Measurements from ENCODE around the gene TAC3.
"Not testable (repeated sequence)": the region's sequence is repeated elsewhere in the genome, so short reads cannot be mapped to it uniquely, and the experiment has no call there.

Gene TAC3

DNA sequence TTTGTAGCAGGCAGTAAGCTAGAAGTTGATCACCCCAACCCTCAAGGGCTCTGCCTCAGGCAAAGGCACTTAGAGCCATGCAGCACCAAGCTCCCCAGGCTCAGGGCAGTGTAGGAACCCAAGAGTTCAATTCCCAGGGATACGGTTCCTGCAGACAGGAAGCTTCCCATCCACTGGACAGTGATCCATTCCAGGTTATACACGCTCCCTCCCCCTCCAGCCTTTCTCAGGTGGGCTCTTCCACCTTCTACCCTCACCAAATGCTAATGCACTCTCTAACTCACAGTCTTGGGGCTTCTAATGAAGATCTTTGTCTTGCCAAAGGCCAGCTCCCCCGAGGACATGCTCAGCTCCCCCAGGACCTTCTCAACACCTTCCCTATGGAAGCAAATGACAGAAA is 20.9 kb upstream of the TAC3 start:
- no peak for DNase-seq (ENCODE audit: low read depth in 2 of 2)

DNA sequence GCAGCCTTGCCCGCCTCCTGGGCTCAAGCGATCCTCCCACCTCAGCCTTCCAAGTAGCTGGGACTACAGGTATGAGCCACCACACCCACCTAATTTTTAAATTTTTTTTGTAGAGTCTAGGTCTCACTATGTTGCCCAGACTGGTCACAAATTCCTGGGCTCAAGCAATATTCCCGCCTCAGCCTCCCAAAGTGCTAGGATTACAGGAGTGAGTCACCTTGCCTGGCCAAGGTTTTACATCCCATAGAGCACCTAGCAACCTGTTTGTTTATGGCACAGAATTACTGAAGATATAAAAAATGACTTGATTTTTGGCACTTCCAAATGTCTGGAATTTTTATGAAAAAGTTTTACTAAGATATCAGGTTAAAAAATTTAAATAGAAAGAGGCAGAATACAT is 17.1 kb upstream of the TAC3 start:
- DNase-seq (ENCODE audit: low read depth in 2 of 2), result no peak

DNA sequence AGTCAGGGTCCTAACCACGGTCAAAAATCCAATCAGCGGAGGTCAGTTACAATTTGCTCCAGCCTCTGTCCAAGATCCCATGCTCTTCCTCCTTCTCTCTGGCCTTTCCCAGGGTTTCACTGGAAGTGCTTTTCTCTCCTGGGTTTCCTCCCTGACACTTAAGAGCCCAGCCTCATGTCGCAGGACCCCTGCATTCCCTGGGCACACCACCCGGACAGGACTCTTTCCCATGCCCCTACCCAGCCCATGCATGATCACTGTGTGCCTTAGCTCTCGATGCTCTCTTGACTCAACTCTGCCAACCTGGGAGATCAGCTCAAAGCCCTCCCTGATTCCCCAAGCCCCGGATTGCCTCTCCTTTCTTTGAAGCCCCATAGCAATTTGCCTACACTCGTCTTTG is 15.5 kb upstream of the TAC3 start:
- DNase-seq (ENCODE audit: low read depth in 2 of 2), result no peak

DNA sequence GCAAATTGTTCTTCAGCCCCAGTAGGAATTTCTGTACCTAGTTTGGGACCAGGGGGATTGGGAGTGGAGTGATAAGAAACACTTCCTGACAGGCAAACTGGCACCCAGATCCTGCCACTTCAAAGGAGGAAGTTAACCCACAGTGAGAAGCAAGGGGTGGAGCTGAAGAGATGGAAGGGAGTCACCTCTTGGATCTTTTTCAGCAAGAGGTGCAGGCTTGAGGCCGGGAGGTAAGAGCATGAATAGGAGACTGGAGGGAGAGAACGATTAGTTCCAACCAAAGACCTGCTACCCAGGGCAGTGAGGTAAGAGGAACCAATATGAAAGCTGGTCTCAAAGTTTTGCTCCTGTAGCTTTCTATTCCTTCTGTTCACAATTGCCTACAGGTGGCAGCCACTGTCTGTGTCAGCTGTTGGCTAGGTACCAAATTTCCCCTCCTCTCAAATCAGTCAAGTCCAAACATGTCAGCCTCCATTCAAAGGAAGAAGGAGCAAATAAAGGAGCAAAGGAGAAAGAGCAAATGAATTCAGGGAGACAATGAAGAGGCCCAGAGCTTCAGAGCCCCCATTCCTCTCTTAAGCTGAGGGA is 14.9 kb upstream of the TAC3 start:
- DNase-seq (ENCODE audit: low read depth in 2 of 2), result no peak

DNA sequence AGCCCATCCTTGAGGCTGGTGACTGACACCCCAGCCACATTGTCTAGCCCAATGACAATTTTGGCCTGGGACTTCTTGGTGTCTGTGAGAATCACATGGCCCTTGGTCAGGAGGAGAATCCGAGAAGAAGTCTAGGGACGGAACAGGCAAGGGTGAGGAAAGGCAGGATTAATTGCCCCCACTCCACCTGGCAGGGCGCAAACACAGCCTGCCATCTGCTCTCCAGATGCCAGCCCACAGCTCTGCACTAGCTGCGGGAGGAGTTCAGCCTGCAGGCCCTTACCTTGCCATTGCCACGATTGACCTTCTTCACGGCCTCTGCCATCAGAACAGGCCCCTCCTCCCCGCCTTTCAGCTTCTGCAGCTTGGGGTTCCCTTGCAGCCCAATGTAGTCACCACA is 13.1 kb upstream of the TAC3 start:
- no peak for DNase-seq (ENCODE audit: low read depth in 2 of 2)

DNA sequence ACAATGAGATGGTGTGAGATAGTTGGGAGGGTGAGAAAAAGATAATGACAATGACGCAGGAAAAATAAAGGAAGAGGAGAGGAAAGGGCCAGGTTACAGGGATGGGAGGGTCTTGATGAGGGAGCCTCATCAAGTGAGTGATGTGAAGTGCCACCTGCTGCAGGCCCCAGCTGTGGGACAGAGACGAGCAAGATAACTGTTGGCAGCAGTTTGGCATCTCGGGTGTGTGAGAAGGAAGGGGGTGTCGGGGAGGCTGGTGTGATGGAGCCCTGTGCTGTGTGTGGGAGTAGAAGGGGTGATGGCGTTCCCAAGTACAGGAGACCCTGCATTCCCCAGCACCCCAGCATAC is 11.4 kb upstream of the TAC3 start:
- DNase-seq (ENCODE audit: low read depth in 2 of 2), result no peak

DNA sequence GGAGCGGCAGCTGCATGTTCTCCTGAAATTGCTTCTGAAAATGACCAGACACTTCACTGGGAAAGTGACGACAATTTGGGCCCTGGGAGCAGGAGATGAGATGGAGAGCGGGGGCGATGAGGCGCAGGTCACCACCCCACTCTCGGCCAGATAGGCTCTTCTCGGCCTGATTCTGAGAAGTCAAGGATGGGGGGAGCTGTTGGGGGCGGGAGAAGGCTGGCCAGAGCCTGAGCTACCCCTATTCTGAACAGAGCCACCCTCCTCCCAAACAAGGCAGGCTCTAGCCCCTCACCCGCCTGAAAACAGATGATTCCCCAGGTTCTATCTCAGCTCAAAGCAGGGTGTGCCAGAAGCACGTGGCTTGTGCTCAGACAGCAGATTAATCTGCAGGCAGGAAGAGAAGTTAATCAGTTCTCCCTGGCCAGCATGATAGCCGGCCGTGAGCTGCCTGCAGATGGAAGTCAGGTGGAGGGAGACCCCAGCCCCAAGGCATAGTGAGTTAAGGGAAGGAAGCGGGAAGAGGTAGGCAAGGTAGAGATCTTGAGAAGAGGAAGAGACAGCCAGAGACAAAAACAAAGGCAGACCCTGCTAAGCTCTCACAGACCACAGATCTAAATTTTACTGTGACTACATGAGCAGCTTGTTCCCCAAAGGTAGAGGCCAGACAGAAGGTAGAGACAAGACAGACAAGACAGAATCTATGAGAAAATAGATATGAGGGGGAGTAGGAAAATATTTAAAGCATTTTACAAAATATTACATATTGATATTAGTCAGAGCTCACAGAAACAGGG is 10.9 kb upstream of the TAC3 start:
- no peak for DNase-seq (ENCODE audit: low read depth in 2 of 2)

DNA sequence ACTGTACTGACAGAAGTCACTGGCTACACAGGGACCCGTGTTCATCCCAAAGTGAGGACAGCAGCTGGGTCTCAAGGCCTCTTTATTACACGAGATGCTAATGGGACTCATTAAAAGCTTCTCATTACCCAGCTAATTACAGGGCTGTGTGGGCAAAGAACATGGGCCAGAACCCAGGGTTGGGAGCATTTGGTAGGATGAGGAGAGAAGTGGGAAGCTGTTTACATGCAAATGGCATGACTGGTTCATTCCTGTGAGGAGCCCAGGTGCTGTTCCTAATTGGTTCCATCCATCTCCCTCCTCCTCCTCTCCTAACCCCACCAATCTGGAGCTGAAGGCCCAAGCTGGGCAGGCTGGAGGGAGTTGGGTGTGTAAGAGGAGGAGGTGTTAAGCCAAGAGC is 8.9 kb upstream of the TAC3 start:
- no peak for DNase-seq (ENCODE audit: low read depth in 2 of 2)

DNA sequence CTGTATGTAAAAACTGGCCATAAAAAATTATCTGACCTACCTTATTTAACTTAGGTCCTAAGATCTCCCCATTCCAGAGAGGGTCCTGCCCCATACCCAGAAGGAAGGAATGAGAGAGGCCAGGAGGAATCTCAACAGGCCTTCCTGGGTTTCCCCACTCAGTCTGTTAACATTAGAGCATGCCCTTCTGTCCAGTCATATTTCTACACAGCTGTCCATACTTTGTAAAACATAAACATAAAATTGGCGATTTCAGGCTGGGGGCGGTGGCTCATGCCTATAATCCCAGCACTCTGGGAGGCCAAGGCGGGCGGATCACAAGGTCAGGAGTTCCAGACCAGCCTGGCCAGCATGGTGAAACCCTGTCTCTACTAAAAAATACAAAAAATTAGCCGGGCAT is 6.0 kb upstream of the TAC3 start:
- DNase-seq (ENCODE audit: low read depth in 2 of 2), result not testable (repeated sequence)

DNA sequence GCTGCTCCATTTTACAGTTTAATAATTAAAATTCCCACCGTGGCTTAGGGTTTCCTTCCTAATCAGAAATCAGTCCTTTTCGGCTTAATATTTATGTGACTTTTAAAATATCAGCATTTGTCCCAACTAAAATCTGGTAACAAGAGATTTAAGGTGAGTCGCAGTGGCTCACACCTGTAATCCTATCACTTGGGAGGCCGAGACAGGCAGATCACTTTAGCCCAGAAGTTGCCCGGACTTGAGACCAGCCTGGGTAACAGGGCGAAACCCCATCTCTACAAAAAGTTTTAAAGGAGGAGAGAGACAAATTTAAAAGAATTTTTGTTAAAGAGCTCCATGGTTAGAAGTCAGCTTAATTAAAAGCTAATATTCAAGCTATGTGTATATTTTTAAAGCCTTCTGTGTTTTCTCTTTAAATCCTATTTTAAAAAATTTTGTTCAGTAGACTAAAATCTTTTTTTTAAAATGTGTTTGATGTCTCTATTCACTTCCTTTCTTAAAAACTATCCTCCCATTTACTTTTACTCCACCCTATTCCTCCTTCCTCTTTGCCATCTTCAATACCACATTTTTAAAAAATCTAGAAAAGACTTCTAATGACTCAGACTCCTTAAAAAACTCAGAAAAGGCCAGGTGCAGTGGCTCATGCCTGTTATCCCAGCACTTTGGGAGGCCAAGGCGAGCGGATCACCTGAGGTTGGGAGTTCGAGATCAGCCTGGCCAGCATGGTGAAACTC is 3.8 kb upstream of the TAC3 start:
- DNase-seq (ENCODE audit: low read depth in 2 of 2), result no peak

DNA sequence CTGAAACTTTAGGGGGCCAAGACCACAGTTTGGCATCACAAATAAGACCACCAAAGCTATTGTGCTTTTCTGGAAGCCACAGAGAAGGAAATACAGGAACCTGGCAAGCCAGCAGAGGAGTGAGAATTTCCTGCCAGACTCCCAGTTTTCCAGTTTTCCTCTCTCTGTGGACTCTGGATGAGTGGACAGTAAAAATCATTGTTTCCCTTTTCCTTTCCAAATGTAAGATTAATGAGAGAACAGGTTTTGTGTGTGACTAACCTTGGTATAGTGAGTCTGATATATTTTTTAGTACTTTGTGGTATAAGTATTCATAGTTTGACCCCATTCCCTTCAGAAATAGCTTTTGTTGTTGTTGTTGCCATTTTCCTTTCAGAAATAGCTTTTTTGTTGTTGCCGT is 2.6 kb upstream of the TAC3 start:
- no peak for DNase-seq (ENCODE audit: low read depth in 2 of 2)

DNA sequence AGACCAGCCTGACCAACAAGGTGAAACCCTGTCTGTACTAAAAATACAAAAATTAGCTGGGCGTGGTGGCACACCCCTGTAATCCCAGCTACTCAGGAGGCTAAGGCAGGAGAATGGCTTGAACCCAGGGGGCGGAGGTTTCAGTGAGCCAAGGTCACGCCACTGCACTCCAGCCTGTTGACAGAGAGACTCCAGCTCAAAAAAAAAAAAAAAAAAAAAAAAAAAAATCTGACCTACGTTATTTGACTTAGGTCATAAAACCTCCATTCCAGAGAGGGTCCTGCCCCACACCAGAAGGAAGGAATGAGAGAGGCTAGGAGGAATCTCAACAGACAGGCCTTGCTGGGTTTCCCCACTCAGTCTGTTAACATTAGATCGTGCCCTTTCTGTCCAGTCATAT is 2.0 kb upstream of the TAC3 start:
- DNase-seq (ENCODE audit: low read depth in 2 of 2), result not testable (repeated sequence)

DNA sequence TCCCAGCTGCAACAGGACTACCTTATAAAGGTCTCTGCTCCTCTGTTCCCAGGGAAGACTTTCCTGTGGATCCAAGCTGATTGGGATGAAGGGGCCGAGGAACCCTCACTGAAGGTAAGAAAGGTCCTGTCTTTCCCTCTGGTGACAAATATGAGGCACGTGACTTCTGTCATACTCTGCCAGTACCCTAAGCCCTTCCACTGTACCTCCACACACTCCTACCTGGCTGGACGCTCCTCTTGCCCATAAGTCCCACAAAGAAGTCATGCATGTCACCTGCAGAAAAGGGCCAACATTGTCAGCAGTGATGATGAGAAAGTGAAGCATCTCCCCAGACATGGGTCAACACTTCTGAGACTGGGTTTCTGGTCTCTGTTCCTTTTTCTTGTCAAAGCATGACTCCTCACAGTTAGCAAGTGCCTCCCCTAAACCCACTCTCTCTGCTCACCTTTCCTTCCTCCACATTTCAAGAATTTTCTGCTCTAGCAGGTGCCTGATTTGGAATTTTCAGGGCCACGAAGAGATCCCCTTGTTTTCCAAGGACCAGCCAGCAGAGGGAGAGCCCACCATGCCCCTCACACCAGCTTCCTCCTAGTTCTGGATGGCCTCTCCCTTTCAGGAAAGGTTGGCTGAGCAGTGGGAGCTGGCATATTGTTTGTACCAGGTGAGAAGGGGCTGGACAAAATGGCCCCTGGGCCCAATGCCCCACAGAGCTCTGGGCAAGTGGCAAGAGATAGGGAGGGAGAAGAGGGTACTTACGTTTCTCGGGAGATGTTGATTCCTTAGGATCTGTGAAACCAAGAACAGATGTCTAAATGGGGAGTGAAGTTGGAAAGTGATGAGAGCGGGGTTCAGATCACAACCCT is 3.5 kb downstream of the TAC3 start:
- no peak for DNase-seq (ENCODE audit: low read depth in 2 of 2)

DNA sequence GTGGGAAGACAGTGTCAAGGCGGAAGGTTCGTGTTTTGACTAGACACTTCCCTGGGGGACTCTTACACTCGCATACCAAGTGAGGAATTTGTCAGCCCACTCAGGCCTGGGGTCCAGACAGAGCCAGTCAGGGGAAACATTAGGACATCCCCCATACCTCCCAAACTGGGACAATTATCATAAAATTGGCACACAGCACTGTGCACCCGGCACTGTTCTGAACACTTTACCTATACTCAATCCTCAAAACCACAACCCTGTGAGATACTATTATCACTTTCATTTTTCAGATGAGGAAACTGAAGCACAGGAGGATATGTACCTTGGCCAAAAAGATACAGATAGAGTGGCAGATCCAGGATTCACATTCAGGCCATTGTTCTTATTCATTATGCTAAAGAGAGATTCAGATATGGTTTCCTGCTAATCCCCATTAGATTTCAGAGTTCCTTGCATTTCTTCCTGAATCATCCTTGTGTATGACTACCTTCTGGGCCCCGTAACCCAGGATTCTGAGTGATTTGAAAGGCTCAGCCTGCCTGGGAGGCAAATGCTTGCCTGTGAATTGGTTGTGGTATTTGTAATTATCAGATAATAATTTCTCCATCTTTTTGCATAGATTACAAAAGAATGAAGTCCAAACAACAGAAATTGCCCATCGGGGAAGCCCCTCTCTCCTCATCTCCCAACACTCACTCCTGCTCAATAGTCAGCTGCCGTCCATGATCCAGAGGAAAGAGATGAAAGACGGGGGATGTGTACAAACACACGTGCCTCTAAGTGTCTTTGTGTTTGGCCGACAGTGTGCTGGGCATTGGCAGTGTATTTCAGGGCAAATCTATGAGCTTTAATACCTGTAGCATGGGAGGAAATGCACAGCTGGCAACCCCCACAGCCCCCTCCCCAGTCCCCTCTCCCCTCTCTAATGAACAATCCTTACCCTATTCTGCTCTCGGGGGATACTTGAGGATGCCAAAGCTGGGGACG is 4.6 kb downstream of the TAC3 start:
- no peak for DNase-seq (ENCODE audit: low read depth in 2 of 2)

DNA sequence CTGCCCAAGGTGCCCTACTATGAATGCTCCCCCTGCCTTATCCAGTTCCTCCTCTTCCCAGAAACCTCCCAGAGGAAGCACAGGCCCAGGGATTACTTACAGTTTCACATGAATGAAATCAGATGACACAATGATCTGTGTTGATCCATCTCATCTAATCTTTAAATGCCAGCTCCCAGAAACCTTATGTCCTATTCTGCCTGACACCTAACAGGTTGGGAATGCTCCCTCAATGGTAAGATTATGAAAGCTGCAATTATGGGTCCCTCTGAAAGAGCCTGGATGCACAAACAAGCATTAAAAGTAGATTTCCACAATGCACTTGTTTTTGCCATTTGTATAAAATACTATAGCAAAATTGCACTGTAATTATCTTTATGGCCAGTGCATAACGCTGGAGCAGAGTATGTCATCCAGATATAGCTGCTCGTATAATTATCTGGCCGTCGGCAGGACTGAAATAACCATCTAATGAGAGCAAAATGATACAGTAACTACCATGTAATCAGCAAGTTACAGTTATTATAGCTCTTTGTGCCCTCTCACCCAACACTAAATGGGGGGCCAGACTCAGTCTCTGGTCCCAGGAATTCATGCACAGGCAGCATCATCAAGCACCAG is 5.6 kb downstream of the TAC3 start:
- no peak for DNase-seq (ENCODE audit: low read depth in 2 of 2)

DNA sequence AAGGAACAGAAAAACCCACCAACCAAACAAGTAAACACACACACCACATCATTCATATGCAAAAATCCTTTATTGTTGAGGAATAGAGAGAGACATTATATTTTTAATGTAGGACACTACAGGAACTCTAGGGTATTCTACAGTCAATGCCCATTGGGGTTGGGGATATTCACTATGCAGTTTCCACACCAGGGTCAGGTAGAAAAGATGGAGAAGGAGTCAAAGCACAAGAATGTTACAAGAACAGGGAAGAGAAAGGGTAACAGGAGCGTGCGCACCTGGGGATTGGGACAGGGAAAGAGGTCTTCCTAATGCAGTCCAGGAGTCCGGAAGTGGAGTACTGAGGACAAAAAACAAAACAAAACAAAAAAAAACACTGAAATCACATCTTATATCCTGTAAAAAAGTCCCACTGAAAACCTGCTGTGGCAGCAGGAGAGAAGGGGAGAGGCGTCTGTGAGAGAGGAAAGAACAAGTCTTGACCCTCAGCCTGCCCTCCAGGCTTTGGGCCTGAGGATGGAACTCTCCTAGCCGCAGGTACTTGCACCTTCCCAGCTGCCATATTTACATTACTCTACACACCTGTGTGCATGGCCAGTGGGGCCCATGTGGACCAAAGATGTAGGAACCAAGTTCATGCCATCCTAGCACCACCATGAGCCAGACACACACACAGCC is 6.2 kb downstream of the TAC3 start:
- no peak for DNase-seq (ENCODE audit: low read depth in 2 of 2)

DNA sequence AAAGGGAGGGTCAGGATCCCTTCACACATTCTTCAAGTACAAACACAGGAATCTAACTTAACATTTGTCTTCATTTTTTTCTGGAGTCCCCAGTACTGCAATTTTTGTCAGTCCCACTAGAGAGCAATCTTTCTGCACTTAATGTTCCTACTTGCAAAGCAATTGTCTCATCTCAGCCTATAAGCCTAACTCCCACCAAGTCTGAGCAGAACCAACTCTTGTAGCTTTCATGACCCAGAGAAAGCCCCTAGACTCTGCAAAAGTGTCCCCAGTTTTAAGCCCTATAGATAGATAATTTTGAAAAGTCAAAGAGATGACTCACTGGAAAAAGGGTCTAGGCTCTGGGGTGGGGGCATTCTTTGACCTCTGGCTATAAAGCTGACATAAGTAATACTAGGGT is 8.2 kb downstream of the TAC3 start:
- DNase-seq (ENCODE audit: low read depth in 2 of 2), result no peak

DNA sequence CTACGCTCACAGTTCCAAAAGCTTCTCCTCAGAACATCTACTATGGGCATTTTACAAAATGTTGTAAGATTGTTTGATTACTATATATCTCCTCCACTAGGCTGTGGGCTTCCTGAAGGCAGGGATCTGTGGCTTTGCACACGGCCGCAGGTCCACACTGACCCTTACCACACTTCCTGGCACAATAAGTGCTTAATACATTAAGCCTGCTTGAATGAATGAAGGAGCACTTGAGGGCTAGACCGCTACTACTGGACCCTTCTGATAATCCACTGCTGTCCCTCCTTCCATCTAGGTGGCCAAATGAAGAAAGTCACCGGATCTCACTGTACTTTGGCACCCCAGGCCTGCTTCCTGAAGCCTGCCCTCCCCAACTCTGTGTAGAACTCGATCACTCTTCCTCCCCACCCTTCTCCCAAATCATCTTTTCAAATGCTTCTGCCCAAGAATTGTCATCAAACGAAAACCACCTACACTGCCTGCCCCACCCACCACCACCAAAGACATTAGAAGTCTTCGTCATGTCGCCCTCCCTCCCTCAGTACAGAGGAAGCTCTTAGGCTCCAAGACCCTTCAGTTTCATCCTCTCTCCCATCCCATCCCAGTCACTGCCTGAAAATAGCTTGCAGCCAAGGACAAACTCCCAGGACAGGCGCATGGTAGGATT is 9.4 kb downstream of the TAC3 start:
- DNase-seq (ENCODE audit: low read depth in 2 of 2), result no peak

Data from stimulated activated CD8-positive, alpha-beta memory T cell treated with anti-CD3 and anti-CD28 coated beads, Interleukin-2, amount 100 ng/mL, for 48 hours (primary cell).